NCI-H2196 (cell line): Measurements from ENCODE around the gene DOCK7.
"Not testable (repeated sequence)": the region's sequence is repeated elsewhere in the genome, so short reads cannot be mapped to it uniquely, and the experiment has no call there.

Experiments
- DNase-seq: peaks from one replicate; lab custom pipeline; 2025; ENCODE audit not compliant: unreplicated experiment; lab: John Stamatoyannopoulos, UW

Gene DOCK7

DNA sequence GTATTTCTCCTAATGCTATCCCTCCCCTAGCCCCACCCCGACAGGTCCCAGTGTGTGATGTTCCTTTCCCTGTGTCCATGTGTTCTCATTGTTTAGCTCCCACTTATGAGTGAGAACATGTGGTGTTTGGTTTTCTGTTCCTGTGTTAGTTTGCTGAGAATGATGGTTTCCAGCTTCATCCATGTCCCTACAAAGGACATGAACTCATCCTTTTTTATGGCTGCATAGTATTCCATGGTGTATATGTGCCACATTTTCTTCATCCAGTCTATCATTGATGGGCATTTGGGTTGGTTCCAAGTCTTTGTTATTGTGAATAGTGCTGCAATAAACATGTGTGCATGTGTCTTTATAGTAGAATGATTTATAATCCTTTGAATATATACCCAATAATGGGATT, 77.6 kb downstream of the DOCK7 start:
- not testable (repeated sequence) for DNase-seq

DNA sequence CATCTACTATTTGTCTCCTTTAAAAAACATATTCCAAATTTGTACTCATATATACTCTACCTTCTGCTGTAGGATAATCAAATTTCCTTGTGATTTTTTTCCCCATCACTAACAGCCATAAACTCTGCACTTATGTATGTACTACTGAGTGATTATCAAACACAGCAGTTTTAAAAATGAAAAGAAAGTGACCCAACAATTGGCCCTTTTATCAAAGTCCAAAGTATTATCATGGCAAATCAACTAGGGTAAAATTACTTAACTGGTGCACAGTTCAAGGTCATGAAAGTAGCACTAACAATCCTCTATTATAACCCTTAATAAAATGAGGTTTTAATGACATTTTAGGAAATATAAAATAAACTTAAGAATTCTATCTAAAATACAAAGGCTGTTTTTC, 79.3 kb downstream of the DOCK7 start:
- no peak for DNase-seq

- no peak for DNase-seq
Observed at GRCh38 chr1:62601457-62601856, 86.7 kb downstream of the DOCK7 start.

GRCh38 chr1:62599044-62599443, 89.1 kb downstream of the DOCK7 start:
- DNase-seq: no peak

- no peak for DNase-seq
Observed at GRCh38 chr1:62597281-62597680, 90.9 kb downstream of the DOCK7 start, which contains the start of gene ANGPTL3. TSS of gene ANGPTL3 (plus strand) at chr1:62597520. CDS start at chr1:62597567, 47 bp downstream.

DNA sequence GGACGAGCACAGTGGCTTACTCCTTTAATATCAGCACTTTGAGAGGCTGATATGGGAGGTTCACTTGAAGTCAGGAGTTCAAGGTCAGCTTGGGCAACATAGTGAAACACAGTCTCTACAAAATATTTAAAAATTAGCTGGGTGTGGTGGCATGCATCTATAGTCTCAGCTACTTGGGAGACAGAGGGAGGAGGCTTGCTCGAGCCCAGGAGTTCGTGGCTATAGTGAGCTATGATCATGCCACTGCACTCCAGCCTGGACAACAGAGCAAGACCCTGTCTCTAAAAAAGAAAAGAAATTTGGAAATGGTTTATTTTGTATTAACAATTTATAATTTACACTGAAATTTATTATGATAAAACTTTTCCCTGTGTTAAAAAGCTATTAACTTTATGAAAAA, 92.5 kb downstream of the DOCK7 start:
- DNase-seq: no peak

- DNase-seq: no peak
Observed at GRCh38 chr1:62593825-62594394, 94.3 kb downstream of the DOCK7 start.

DNA sequence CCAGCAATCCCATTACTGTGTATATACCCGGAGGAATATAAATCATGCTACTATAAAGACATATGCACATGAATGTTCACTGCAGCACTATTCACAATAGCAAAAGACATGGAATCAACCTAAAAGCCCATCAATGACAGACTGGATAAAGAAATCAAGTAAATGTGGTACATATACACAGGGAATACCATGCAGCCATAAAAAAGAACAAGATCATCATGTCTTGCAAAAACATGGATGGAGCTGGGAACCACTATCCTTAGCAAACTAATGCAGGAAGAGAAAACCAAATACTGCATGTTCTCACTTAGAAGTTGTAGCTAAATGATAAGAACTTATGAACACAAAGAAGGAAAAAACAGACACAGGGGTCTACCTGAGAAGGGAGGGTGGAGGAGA, 97.2 kb downstream of the DOCK7 start:
- no peak for DNase-seq

DNA sequence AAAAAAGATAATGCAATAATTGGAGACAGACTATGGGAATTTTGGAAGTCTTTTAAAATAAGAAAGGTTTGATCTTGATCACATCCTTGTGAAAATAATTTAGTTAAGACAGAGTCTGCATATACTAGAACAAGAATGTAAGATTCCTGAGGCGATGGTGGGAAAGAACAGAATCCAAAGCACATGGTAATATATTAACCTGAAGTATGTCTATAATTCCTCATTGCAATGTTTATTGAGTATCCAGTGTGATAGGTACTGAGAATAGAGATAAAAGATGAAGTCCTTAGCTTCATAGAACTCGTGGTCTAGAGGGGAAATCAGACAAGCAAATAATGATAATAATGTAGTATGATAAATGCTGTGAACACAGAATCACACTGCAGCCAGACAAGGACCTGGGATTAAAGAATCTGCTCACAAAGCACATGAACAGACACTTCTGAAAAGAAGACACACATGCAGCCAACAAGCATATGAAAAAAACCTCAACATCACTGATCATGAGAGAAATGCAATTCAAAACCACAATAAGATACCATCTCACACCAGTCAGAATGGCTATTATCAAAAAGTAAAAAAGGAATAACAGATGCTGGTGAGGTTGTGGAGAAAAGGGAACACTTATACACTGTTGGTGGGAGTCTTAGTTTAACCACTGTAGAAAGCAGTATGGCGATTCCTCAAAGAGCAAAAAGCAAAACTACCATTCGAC, 97.8 kb downstream of the DOCK7 start:
- no peak for DNase-seq

GRCh38 chr1:62589321-62589720, 98.9 kb downstream of the DOCK7 start:
- no peak for DNase-seq

DNA sequence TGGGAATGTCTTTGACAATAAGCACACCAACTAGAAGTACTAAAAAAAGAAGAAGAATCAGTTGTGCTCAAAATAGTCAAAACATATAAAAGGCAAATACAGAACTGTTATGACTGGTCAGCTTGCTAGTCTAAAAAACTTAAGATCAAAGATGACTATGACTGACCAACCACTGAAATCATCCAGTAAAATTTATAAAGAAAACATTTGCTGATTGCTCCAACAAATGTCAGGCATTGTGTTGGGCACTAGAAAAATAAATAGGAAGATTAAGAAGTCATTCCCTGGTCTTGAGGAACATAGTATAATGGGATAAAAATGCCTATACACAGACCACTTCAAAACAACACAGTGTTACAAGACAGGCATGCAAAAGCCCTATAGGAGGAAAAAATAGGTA, 100.2 kb downstream of the DOCK7 start:
- no peak for DNase-seq

DNA sequence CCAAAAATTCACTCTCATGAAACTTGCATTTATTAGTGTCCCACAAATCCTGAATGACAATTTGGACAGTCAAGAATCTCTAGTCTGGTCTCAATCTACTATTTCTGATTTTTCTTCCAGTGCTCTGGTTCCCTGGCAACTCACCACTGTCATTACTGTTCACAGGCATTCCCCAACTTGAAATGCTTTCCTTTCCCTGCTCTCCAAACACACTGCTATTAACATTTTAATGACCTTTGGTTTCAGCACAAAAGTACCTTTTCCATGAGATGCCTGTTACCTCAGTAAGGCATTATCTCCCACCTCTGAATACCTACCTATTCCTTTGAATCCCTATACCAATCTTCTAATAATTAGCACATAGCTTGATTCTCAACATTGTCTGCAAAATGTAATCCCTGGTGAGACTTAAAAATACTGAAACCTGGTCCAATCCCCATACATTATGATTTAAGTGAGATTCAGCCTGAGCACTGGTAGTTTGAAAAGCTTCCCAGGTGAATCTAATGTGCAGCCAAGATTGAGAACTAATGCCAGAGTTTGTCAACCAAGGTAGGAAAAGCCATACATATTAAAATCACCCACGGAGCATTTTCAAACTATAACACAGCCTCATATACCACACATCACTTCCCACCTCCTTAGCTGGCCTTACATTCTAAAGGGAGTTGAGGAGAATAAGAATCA, 102.6 kb downstream of the DOCK7 start:
- DNase-seq: no peak

GRCh38 chr1:62573675-62574074, 114.5 kb downstream of the DOCK7 start:
- no peak for DNase-seq

- DNase-seq: no peak
Observed at GRCh38 chr1:62572476-62572875, 115.7 kb downstream of the DOCK7 start.

- not testable (repeated sequence) for DNase-seq
Observed at GRCh38 chr1:62571517-62571916, 116.7 kb downstream of the DOCK7 start.

GRCh38 chr1:62567926-62568325, 120.3 kb downstream of the DOCK7 start:
- not testable (repeated sequence) for DNase-seq

- DNase-seq: not testable (repeated sequence)
Observed at GRCh38 chr1:62567182-62567581, 121.0 kb downstream of the DOCK7 start.

DNA sequence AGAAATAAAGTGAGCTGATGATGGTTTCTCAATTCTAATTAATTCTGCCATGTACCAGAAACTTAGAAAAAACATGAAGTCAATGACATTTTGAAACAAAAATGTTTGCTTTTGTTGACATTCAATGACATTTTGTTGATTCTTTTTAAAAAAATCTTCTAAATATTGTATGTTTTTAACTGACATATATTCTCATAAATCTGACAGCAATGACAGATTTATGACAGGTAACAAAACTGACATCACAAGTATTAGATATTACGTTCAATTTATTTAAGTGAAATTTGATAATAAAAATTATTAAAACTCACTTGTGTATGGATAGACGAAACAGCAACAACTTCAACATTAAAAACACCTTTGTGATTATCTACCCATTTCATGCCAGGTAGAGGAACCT, 126.9 kb downstream of the DOCK7 start:
- no peak for DNase-seq

GRCh38 chr1:62544570-62544969, 143.6 kb downstream of the DOCK7 start:
- no peak for DNase-seq

DNA sequence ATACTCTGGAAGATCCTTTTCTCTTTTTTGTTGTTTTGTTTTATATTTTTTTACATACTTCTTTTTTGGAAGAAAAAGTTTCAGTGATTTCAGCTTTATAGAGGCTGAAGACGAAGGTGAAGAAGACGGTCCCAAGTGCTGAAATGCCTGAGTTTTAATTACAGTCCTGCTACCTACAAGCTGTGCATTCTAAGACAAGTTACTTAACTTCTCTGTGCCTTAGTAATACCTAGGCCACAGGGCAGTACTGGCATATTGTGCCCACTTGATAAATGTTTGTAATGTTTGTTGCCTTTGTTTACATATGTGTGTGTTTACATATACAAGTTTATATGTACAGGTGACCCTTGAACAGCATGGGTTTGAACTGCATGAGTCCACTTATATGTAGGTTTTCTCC, 147.1 kb downstream of the DOCK7 start:
- no peak for DNase-seq

DNA sequence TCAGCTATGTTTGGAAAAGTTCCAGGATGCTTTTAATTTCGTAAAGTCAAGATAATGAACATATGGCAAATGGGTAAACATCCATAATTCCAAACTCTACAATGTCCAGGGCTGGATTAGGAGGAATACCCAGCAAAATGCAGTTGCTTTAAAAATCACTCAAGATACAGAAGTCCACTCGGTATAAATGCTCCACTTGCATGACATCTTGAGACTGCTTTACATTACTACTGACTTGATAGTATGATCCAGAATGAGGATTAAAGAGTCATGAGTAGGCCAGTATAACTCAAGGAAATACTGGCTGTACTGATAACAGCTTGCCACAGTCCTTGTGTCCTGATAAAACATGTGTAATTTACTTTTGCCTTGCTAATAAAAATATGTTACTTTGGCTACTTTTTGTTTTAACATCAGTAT, 149.1 kb downstream of the DOCK7 start:
- no peak for DNase-seq

- DNase-seq: no peak
Observed at GRCh38 chr1:62536865-62537264, 151.3 kb downstream of the DOCK7 start.
